GM10248 (cell line): Measurements from ENCODE around the gene DBT.

Source experiments
- CTCF ChIA-PET: fragments of 300-600 bp; sonication (Branson Sonifier 250); formaldehyde crosslinking; extraction: SDS; loops from one replicate; lab custom pipeline; 2021; ENCODE audit warnings: antibody characterized with exemption; lab: Yijun Ruan, JAX
- POLR2A ChIA-PET: fragments of 350-650 bp; sonication (Branson Sonifier 250); formaldehyde crosslinking; extraction: SDS; loops from one replicate; lab custom pipeline; 2020; ENCODE audit warnings: antibody characterized with exemption; lab: Yijun Ruan, JAX
- DNase-seq: peaks from one replicate; pipeline ENCODE4 v3.0.0; 2012; ENCODE audit errors: extremely low spot score
- CTCF ChIP-seq: IDR thresholded peaks from 2 replicates; pipeline ENCODE4 v1.5.1; 2012; ENCODE audit warnings: mild to moderate bottlenecking, low read depth; ENCODE audit errors: extremely low read depth, missing control alignments, control extremely low read depth

Gene DBT

DNA sequence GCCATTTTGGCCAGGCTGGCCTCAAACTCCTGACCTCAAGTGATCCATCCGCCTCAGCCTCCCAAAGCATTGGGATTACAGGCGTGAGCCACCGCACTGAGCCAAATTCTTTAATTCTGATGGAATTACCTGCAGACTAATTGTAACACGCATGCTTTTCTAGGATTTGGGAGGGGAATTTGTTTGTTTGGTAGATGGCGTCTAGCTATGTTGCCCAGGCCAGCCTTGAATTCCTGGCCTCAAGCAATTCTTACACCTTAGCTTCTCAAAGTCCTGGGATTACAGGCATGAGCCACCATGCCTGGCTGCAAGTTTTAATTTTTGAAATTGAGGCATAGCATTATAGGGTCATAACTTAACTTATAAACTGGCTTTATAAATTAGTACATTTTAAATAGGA is 35.0 kb upstream of the DBT start:
- TF ChIP-seq CTCF: no peak
- ChIA-PET POLR2A (no interaction called here), CTCF (no interaction called here)
- no peak for DNase-seq

- CTCF ChIA-PET: interaction anchor here (1.3 to 1.8 kb wide), 2 partner anchors 15 to 179 kb away, joined by 4 to 5 read pairs; partner anchors contain the start of gene RTCA
These were observed 30.5 kb upstream of the DBT start for GRCh38 chr1:100279954-100280682.

GRCh38 chr1:100279358-100279923 is 29.8 kb upstream of the DBT start:
- no peak for DNase-seq
- ChIA-PET CTCF (interaction anchor here (1.3 to 1.8 kb wide), 2 partner anchors 14 to 180 kb away, joined by 4 to 5 read pairs; partner anchors contain the start of gene RTCA), POLR2A (no interaction called here)
- TF ChIP-seq CTCF: no peak

More at GRCh38 chr1:100279954-100280682, 30.5 kb upstream of the DBT start:
- TF ChIP-seq CTCF: no peak
- POLR2A ChIA-PET: no interaction called here
- no peak for DNase-seq

- TF ChIP-seq CTCF: no peak
- ChIA-PET POLR2A (no interaction called here), CTCF (no interaction called here)
- no peak for DNase-seq
These were observed 28.2 kb upstream of the DBT start for GRCh38 chr1:100277866-100278265.

DNA sequence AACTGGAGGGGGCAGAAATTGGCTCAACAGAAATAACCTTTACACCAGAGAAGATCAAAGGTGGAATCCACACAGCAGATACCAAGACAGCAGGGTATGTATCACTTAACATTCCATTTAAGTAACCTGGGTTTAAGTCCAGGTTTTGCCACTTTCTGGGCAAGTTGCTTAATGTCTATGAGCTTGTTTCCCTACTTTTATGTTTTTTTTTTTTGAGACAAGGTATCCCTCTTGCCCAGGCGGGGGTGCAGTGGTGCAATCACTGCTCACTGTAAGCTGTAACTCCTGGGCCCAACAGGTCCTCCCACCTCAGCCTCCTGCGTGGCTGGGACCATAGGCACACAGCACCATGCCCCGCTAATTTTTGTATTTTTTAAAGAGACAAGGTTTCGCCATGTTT is 18.6 kb upstream of the DBT start:
- CTCF ChIA-PET: interaction anchor here (0.9 to 1.9 kb wide), 2 partner anchors 83 to 90 kb away, joined by 3 to 4 read pairs; no protein-coding TSS in a partner anchor
- no peak for TF ChIP-seq CTCF

GRCh38 chr1:100267284-100267683 is 17.6 kb upstream of the DBT start:
- ChIA-PET POLR2A (interaction anchor here (2.4 kb wide), 1 partner anchor 18 kb away, joined by 13 read pairs; the partner anchor contains the start of gene DBT), CTCF (interaction anchor here (1.3 to 2.6 kb wide), 4 partner anchors 16 to 119 kb away, joined by 3 to 6 read pairs (median 4); partner anchors contain the start of gene DBT)
- TF ChIP-seq CTCF: no peak
- no peak for DNase-seq

More for the DNA sequence above, 18.6 kb upstream of the DBT start:
- POLR2A ChIA-PET: no interaction called here
- no peak for DNase-seq
